Progenitor cell of endocrine pancreas (in vitro differentiated cells): Measurements from ENCODE around the gene DPY19L1. TPM values are rescaled to one million over a fixed set of nuclear protein-coding genes. Genes with fewer than 3 reads are reported as not detected.
"Not testable (repeated sequence)": the region's sequence is repeated elsewhere in the genome, so short reads cannot be mapped to it uniquely, and the experiment has no call there.

Experiments used
- DNase-seq: peaks from one replicate; pipeline ENCODE4 v3.0.0; 2021; ENCODE audit warnings: low spot score; ENCODE audit not compliant: unreplicated experiment
- H3K27ac Mint-ChIP-seq: 2 replicates; pipeline ENCODE4 v1.8.0; 2021; ENCODE audit warnings: mild to moderate bottlenecking, moderate library complexity, mixed read lengths
- H3K27me3 Mint-ChIP-seq: 2 replicates; pipeline ENCODE4 v1.8.0; 2021; ENCODE audit warnings: mixed read lengths
- H3K36me3 Mint-ChIP-seq: 2 replicates; pipeline ENCODE4 v1.8.0; 2022; ENCODE audit warnings: mixed read lengths; ENCODE audit not compliant: insufficient read depth
- H3K4me1 Mint-ChIP-seq: 2 replicates; pipeline ENCODE4 v1.8.0; 2021; ENCODE audit warnings: low read depth, mixed read lengths
- H3K4me3 Mint-ChIP-seq: 2 replicates; pipeline ENCODE4 v1.8.0; 2021; ENCODE audit warnings: low read depth, mild to moderate bottlenecking, moderate library complexity, mixed read lengths
- H3K9me3 Mint-ChIP-seq: 2 replicates; pipeline ENCODE4 v1.8.0; 2021; ENCODE audit warnings: low read depth, mixed read lengths
- CTCF ChIP-seq: fragments of 200-600 bp; sonication (generic); IDR thresholded peaks from one replicate; pipeline ENCODE4 v1.5.0; 2021; ENCODE audit warnings: antibody characterized with exemption, mild to moderate bottlenecking; ENCODE audit not compliant: unreplicated experiment
- total RNA-seq: library from RNA; stranded (reverse); gene quantifications from 2 replicates; pipeline ENCODE4 v1.2.1, GENCODE V29; 2021

The DPY19L1 gene
- total RNA-seq, 1 donor from 2014 or later, result 31.6 TPM

- no peaks in the 10 kb centered on the region for H3K4me1 Mint-ChIP-seq
- H3K36me3 Mint-ChIP-seq, result no peaks in the 10 kb centered on the region
- no peaks in the 10 kb centered on the region for H3K27me3 Mint-ChIP-seq
- no peak for TF ChIP-seq CTCF
- DNase-seq, result no peak
- H3K4me3 Mint-ChIP-seq, result no peak overlapping the region
- H3K27ac Mint-ChIP-seq, result no peak overlapping the region
- no peaks in the 10 kb centered on the region for H3K9me3 Mint-ChIP-seq
These were observed 54.8 kb downstream of the DPY19L1 start for GRCh38 chr7:34982371-34983019.

GRCh38 chr7:34979124-34979523, 58.2 kb downstream of the DPY19L1 start:
- not testable (repeated sequence) for H3K36me3 Mint-ChIP-seq, H3K4me3 Mint-ChIP-seq, H3K27me3 Mint-ChIP-seq, H3K4me1 Mint-ChIP-seq, H3K9me3 Mint-ChIP-seq, DNase-seq, H3K27ac Mint-ChIP-seq

- Mint-ChIP-seq H3K36me3 (peaks cover 15% of the 10 kb centered on the region), H3K27ac (no peak overlapping the region), H3K9me3 (peaks cover 2% of the 10 kb centered on the region), H3K4me1 (no peaks in the 10 kb centered on the region), H3K4me3 (no peak overlapping the region), H3K27me3 (no peaks in the 10 kb centered on the region)
- no peak for TF ChIP-seq CTCF
- no peak for DNase-seq
These were observed 63.9 kb downstream of the DPY19L1 start for GRCh38 chr7:34973400-34973760.

GRCh38 chr7:34972739-34973399, 64.4 kb downstream of the DPY19L1 start:
- not testable (repeated sequence) for H3K4me3 Mint-ChIP-seq, DNase-seq, H3K4me1 Mint-ChIP-seq, H3K27ac Mint-ChIP-seq, H3K9me3 Mint-ChIP-seq, H3K27me3 Mint-ChIP-seq
- H3K36me3 Mint-ChIP-seq, result peaks cover 15% of the 10 kb centered on the region

GRCh38 chr7:34967818-34968217, 69.5 kb downstream of the DPY19L1 start:
- not testable (repeated sequence) for DNase-seq, H3K4me3 Mint-ChIP-seq, H3K4me1 Mint-ChIP-seq, H3K27me3 Mint-ChIP-seq, H3K9me3 Mint-ChIP-seq, H3K27ac Mint-ChIP-seq
- H3K36me3 Mint-ChIP-seq, result peaks cover 10% of the 10 kb centered on the region

- H3K4me3 Mint-ChIP-seq, H3K27me3 Mint-ChIP-seq, H3K9me3 Mint-ChIP-seq, H3K27ac Mint-ChIP-seq, H3K4me1 Mint-ChIP-seq, DNase-seq, H3K36me3 Mint-ChIP-seq: not testable (repeated sequence)
These were observed 70.8 kb downstream of the DPY19L1 start for GRCh38 chr7:34966504-34966903.

- TF ChIP-seq CTCF, result no peak
- Mint-ChIP-seq H3K9me3 (peaks cover 4% of the 10 kb centered on the region), H3K27me3 (no peaks in the 10 kb centered on the region), H3K4me1 (no peaks in the 10 kb centered on the region), H3K27ac (no peak overlapping the region), H3K36me3 (peaks cover 18% of the 10 kb centered on the region), H3K4me3 (no peak overlapping the region)
- DNase-seq, result no peak
These were observed 79.3 kb downstream of the DPY19L1 start for GRCh38 chr7:34958021-34958420.
